Measurements from ENCODE around the gene SSTR5. TPM values are rescaled to one million over a fixed set of nuclear protein-coding genes. Genes with fewer than 3 reads are reported as not detected.
A peak's percentile ranks its signal among the peaks of the same experiment; 100 is the strongest.

Gene SSTR5
- total and polyA plus RNA-seq, 2 of the 4 experiments (the other 2 are of a cell fraction), result not detected

DNA sequence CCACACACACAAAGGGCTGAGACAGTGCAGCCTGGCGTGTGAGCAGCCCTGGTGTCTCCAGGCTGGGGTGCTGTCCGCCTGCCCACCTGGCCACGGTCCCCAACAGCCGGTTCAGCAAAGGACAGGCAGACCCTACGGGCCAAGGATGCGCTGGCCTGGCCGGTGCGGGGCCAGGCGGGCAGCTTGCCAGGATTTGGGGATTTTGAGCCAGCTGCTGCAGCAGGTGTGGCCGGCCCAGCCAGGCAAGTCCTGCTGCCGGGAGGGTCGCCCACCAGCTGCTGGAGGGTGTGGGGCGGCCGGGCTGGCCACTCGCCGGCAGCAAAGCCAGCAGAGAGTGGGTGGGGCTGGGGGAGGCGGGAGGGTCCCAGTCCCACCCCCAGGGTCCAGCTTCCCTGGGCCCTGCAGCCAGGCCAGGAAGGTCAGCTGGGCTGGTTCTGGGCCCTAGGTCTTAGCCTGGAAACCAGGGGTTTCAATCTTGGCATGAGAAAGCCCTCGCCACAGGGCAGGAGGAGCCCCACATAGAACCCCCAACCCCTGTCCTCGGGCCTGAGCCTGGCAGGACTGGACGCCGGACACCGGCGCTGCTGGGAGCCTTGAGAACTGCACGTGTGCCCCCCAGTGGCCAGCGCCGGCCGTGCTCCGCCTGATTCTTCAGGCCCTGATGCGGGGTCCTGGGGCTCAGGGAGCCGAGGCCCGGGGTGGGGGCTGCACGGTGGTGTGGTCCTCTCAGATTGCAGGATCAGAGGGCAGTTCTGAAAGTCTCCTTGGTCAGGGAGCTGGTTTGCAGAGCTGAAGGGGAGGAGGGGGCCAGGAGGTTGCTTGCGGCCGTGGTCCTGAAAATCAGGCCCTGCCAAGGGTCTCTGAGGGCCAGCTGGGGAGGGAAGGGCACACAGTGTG, 17.6 kb upstream of the SSTR5 start:
- no peaks in the 10 kb centered on the region for H3K4me1 ChIP-seq (ENCODE audit: control insufficient read depth, insufficient read depth, low read length)
- H4K5ac ChIP-seq (ENCODE audit: low read depth, low read length), result no peak overlapping the region
- peaks cover 13% of the 10 kb centered on the region; the same call in 1 of the 2 replicates for H3K27me3 ChIP-seq (ENCODE audit: control insufficient read depth, insufficient read depth, low read length)
- in situ Hi-C loops (cut with MboI; ENCODE audit: low sequenced_read_pairs), result loop anchor here (5.0 to 25.0 kb wide), 2 partner anchors 243 to 343 kb away; partner anchors contain the start of genes ANTKMT, FBXL16 and METRN
- ChIA-PET CTCF (no interaction called here), POLR2A (ENCODE audit: unreplicated experiment) (no interaction called here)
- peaks cover 6% of the 10 kb centered on the region for H3K9me3 ChIP-seq (ENCODE audit: control insufficient read depth, insufficient read depth, low read length)
- no peak overlapping the region for H2BK20ac ChIP-seq (ENCODE audit: low read depth, low read length)
- H2AFZ ChIP-seq (replicated peaks; ENCODE audit: low read length, poor library complexity), result peak overlapping the region; percentile 58
- H3K4me2 ChIP-seq (ENCODE audit: low read depth, low read length), result no peak overlapping the region
- peak; percentile 97 for ATAC-seq (ENCODE audit: low read depth)
- no peak overlapping the region for H4K8ac ChIP-seq (ENCODE audit: low read depth in 2 of 2, low read length in 2 of 2)
- no peak overlapping the region for H2AK5ac ChIP-seq (ENCODE audit: low read depth, low read length)
- BruUV-seq (replicated peaks), result no TSS peak
- no peak overlapping the region for H2BK15ac ChIP-seq (ENCODE audit: low read depth, low read length)
- H3K18ac ChIP-seq (ENCODE audit: low read depth, low read length), result no peak overlapping the region
- no peak overlapping the region for H3K9ac ChIP-seq (ENCODE audit: low read depth, low read length)
- H3K4ac ChIP-seq (ENCODE audit: low read depth, low read length), result no peak overlapping the region
- no peak overlapping the region for H3K4me3 ChIP-seq (ENCODE audit: insufficient read depth, low read depth, low read length)
- no peak overlapping the region for H4K91ac ChIP-seq (ENCODE audit: insufficient read depth, low read depth, low read length)
- no peak overlapping the region for H3K14ac ChIP-seq (replicated peaks; ENCODE audit: low read depth, low read length)
- dilution Hi-C loops (cut with HindIII; ENCODE audit: low sequenced_read_pairs, unreplicated experiment), result no loop called here
- WGBS, 2 experiments (ENCODE audit: extremely low coverage in 2 of 2, insufficient read length in 1 of 2), result 38% methylated on average over 11 of the region's 34 CpGs; no CpG with 5 or more reads in 1 of the 2 experiments
- no peaks in the 10 kb centered on the region for H4K20me1 ChIP-seq (ENCODE audit: insufficient read depth, low read length)
- H3K56ac ChIP-seq (ENCODE audit: extremely low read depth, insufficient read depth, low read length), result no peak overlapping the region
- H3K27ac ChIP-seq (ENCODE audit: insufficient read depth, low read length), result no peak overlapping the region
- peak overlapping the region; percentile 55 for H2AK9ac ChIP-seq (replicated peaks; ENCODE audit: low read depth, low read length, poor library complexity)
- no peak overlapping the region for H2BK5ac ChIP-seq (ENCODE audit: low read depth, low read length, poor library complexity, severe bottlenecking)
- H3K79me1 ChIP-seq (ENCODE audit: low read depth in 1 of 2, low read length in 2 of 2), result no peaks in the 10 kb centered on the region
- H2BK120ac ChIP-seq (ENCODE audit: low read depth, low read length), result no peak overlapping the region
- no peak overlapping the region for H3K23ac ChIP-seq (ENCODE audit: low read depth, low read length)
- intact Hi-C loops (cut with micrococcal nuclease), result loop anchor here (1.0 to 2.0 kb wide), 2 partner anchors 242 to 342 kb away; no protein-coding TSS in a partner anchor
- peak; percentile 29 for DNase-seq
- no peaks in the 10 kb centered on the region for H3K9me1 ChIP-seq (ENCODE audit: insufficient read depth, low read length)
- H3K36me3 ChIP-seq (ENCODE audit: control insufficient read depth, insufficient read depth, low read length), result no peaks in the 10 kb centered on the region
- TF ChIP-seq SMC3 (IDR thresholded peaks at IDR 0.05; ENCODE audit: low read depth, low read length) (peak; percentile 85), CHD1 (IDR thresholded peaks at IDR 0.05; ENCODE audit: low read depth, low read length) (no peak), MAFK (IDR thresholded peaks at IDR 0.05; ENCODE audit: low read depth, low read length) (no peak), MXI1 (IDR thresholded peaks at IDR 0.05; ENCODE audit: borderline replicate concordance, low read depth, low read length) (no peak), CEBPB (IDR thresholded peaks at IDR 0.05; ENCODE audit: low read depth, low read length) (no peak), RCOR1 (IDR thresholded peaks at IDR 0.05; ENCODE audit: insufficient replicate concordance, low read length) (no peak), RAD21 (IDR thresholded peaks at IDR 0.05; ENCODE audit: low read length) (peak; percentile 86), POLR2A (IDR thresholded peaks at IDR 0.05; ENCODE audit: low read depth, low read length) (no peak), MAZ (IDR thresholded peaks at IDR 0.05; ENCODE audit: borderline replicate concordance, low read depth, low read length) (no peak), NFE2L2 (IDR thresholded peaks at IDR 0.05; ENCODE audit: low read depth, low read length) (no peak), RFX5 (IDR thresholded peaks at IDR 0.05; ENCODE audit: low read depth, low read length) (no peak), CTCF (conservative IDR thresholded peaks at IDR 0.05; ENCODE audit: low read depth, low read length) (peak; percentile 80)
- TF ChIP-seq, protein P1, sequence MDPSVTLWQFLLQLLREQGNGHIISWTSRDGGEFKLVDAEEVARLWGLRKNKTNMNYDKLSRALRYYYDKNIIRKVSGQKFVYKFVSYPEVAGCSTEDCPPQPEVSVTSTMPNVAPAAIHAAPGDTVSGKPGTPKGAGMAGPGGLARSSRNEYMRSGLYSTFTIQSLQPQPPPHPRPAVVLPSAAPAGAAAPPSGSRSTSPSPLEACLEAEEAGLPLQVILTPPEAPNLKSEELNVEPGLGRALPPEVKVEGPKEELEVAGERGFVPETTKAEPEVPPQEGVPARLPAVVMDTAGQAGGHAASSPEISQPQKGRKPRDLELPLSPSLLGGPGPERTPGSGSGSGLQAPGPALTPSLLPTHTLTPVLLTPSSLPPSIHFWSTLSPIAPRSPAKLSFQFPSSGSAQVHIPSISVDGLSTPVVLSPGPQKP (IDR thresholded peaks at IDR 0.05; ENCODE audit: borderline replicate concordance, low read depth, low read length), result no peak
- TF ChIP-seq, protein P2, sequence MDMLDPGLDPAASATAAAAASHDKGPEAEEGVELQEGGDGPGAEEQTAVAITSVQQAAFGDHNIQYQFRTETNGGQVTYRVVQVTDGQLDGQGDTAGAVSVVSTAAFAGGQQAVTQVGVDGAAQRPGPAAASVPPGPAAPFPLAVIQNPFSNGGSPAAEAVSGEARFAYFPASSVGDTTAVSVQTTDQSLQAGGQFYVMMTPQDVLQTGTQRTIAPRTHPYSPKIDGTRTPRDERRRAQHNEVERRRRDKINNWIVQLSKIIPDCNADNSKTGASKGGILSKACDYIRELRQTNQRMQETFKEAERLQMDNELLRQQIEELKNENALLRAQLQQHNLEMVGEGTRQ (IDR thresholded peaks at IDR 0.05; ENCODE audit: low read depth, low read length), result no peak

All from IMR-90 (cell line).